Fibroblast of lung (primary cell): ENCODE data around the gene TNMD.

Source experiments
- CTCF ChIP-seq, 2 donors: IDR thresholded peaks in 1 of 2; conservative IDR thresholded peaks in 1 of 2; 1 replicate in 1 of 2; 2 replicates in 1 of 2; pipeline ENCODE4 v1.5.1; 2011 to 2012; ENCODE audit warnings: low read length in 2 of 2, control low read depth in 1 of 2, inconsistent platforms in 1 of 2, low read depth in 1 of 2, mild to moderate bottlenecking in 1 of 2
- EZH2 ChIP-seq: IDR thresholded peaks from 2 replicates; pipeline ENCODE4 v1.5.1; 2012; ENCODE audit warnings: low read length, control low read depth, mild to moderate bottlenecking; ENCODE audit errors: missing control alignments

GRCh38 chrX:100636321-100636991, 51.7 kb downstream of the TNMD start, which contains the start of gene TSPAN6:
- TF ChIP-seq CTCF (conservative IDR thresholded peaks at IDR 0.05 in 1 of 2, IDR thresholded peaks at IDR 0.05 in 1 of 2; ENCODE audit: low read depth in 1 of 2, low read length in 2 of 2), result peak; percentile 50 to 53
- no peak for TF ChIP-seq EZH2
